HG03521 (cell line): Measurements from ENCODE around the gene ANKRD45.
"Not testable (repeated sequence)": the region's sequence is repeated elsewhere in the genome, so short reads cannot be mapped to it uniquely, and the experiment has no call there.

Experiments
- ATAC-seq: cut with Tn5 transposase; IDR thresholded peaks from one replicate; pipeline ENCODE4 v1.9.1; 2021; ENCODE audit warnings: mild to moderate bottlenecking, moderate library complexity; ENCODE audit not compliant: unreplicated experiment

Gene ANKRD45

GRCh38 chr1:173573596-173573995, 96.1 kb downstream of the ANKRD45 start:
- no peak for ATAC-seq

- no peak for ATAC-seq
Measured at GRCh38 chr1:173572201-173572873, 97.3 kb downstream of the ANKRD45 start.

- no peak for ATAC-seq
Measured at GRCh38 chr1:173570370-173571007, 99.2 kb downstream of the ANKRD45 start.

GRCh38 chr1:173568483-173568882, 101.2 kb downstream of the ANKRD45 start:
- no peak for ATAC-seq

GRCh38 chr1:173563846-173564245, 105.8 kb downstream of the ANKRD45 start:
- ATAC-seq, result not testable (repeated sequence)

GRCh38 chr1:173562813-173563212, 106.8 kb downstream of the ANKRD45 start:
- no peak for ATAC-seq

- ATAC-seq, result no peak
Measured at GRCh38 chr1:173561263-173561662, 108.4 kb downstream of the ANKRD45 start.

- no peak for ATAC-seq
Measured at GRCh38 chr1:173560285-173560880, 109.3 kb downstream of the ANKRD45 start.
